Glutamatergic neuron (in vitro differentiated cells): ENCODE measurements around the gene MOCS2. TPM values are rescaled to one million over a fixed set of nuclear protein-coding genes. Genes with fewer than 3 reads are reported as not detected.
"Not testable (repeated sequence)": the region's sequence is repeated elsewhere in the genome, so short reads cannot be mapped to it uniquely, and the experiment has no call there.

Experiments
- DNase-seq: peaks from one replicate; pipeline ENCODE4 v3.0.0; 2022
- H3K27ac Mint-ChIP-seq: one replicate; pipeline ENCODE4 v1.8.0; 2020; ENCODE audit warnings: mild to moderate bottlenecking, mixed read lengths, inconsistent platforms; ENCODE audit not compliant: unreplicated experiment
- H3K27me3 Mint-ChIP-seq: one replicate; pipeline ENCODE4 v1.8.0; 2020; ENCODE audit warnings: mild to moderate bottlenecking, moderate library complexity, mixed read lengths, inconsistent platforms; ENCODE audit not compliant: unreplicated experiment
- H3K36me3 Mint-ChIP-seq: one replicate; pipeline ENCODE4 v1.8.0; 2020; ENCODE audit warnings: mild to moderate bottlenecking, mixed read lengths, inconsistent platforms; ENCODE audit not compliant: unreplicated experiment
- H3K4me1 Mint-ChIP-seq: one replicate; pipeline ENCODE4 v1.8.0; 2020; ENCODE audit warnings: mild to moderate bottlenecking, low read depth, mixed read lengths, inconsistent platforms; ENCODE audit not compliant: unreplicated experiment
- H3K4me3 Mint-ChIP-seq: one replicate; pipeline ENCODE4 v1.8.0; 2020; ENCODE audit warnings: mild to moderate bottlenecking, mixed read lengths, inconsistent platforms; ENCODE audit not compliant: unreplicated experiment
- H3K9me3 Mint-ChIP-seq: one replicate; pipeline ENCODE4 v1.8.0; 2020; ENCODE audit warnings: mild to moderate bottlenecking, moderate library complexity, mixed read lengths, inconsistent platforms; ENCODE audit not compliant: unreplicated experiment
- total RNA-seq: library from RNA; stranded (reverse); fragmentation: NEBNext Ultra II Directional; extraction: Animal tissue kit (Norgen Biotek cat#: 25700); gene quantifications from one replicate; pipeline ENCODE4 v1.2.1, GENCODE V29; 2021; ENCODE audit not compliant: unreplicated experiment
- TF ChIP-seq, protein P1 (sequence below): fragments of 200-600 bp; sonication (generic); IDR thresholded peaks from one replicate; pipeline ENCODE4 v1.5.0; 2021; ENCODE audit not compliant: partially characterized antibody, unreplicated experiment

MOCS2 gene
- total RNA-seq, 1 donor from 2014 or later, result 19.2 TPM

GRCh38 chr5:53118879-53119278 lies 9.3 kb upstream of the MOCS2 start:
- TF ChIP-seq, protein P1, sequence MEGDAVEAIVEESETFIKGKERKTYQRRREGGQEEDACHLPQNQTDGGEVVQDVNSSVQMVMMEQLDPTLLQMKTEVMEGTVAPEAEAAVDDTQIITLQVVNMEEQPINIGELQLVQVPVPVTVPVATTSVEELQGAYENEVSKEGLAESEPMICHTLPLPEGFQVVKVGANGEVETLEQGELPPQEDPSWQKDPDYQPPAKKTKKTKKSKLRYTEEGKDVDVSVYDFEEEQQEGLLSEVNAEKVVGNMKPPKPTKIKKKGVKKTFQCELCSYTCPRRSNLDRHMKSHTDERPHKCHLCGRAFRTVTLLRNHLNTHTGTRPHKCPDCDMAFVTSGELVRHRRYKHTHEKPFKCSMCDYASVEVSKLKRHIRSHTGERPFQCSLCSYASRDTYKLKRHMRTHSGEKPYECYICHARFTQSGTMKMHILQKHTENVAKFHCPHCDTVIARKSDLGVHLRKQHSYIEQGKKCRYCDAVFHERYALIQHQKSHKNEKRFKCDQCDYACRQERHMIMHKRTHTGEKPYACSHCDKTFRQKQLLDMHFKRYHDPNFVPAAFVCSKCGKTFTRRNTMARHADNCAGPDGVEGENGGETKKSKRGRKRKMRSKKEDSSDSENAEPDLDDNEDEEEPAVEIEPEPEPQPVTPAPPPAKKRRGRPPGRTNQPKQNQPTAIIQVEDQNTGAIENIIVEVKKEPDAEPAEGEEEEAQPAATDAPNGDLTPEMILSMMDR, result no peak
- Mint-ChIP-seq H3K4me1 (no peaks in the 10 kb centered on the region), H3K36me3 (no peaks in the 10 kb centered on the region), H3K4me3 (no peak overlapping the region), H3K27ac (no peak overlapping the region), H3K27me3 (no peaks in the 10 kb centered on the region), H3K9me3 (peaks cover 2% of the 10 kb centered on the region)
- no peak for DNase-seq

- no peak overlapping the region for H3K4me3 Mint-ChIP-seq
- no peaks in the 10 kb centered on the region for H3K36me3 Mint-ChIP-seq
- no peak for DNase-seq
- peaks cover 2% of the 10 kb centered on the region for H3K9me3 Mint-ChIP-seq
- H3K27ac Mint-ChIP-seq, result no peak overlapping the region
- H3K4me1 Mint-ChIP-seq, result no peaks in the 10 kb centered on the region
- TF ChIP-seq, protein P1, result no peak
- no peaks in the 10 kb centered on the region for H3K27me3 Mint-ChIP-seq
Observed at GRCh38 chr5:53116597-53116996, 7.0 kb upstream of the MOCS2 start.

GRCh38 chr5:53114988-53115387 lies 5.4 kb upstream of the MOCS2 start:
- H3K4me3 Mint-ChIP-seq, result no peak overlapping the region
- H3K27ac Mint-ChIP-seq, result no peak overlapping the region
- H3K9me3 Mint-ChIP-seq, result peaks cover 2% of the 10 kb centered on the region
- DNase-seq, result no peak
- H3K27me3 Mint-ChIP-seq, result no peaks in the 10 kb centered on the region
- peaks cover 1% of the 10 kb centered on the region for H3K4me1 Mint-ChIP-seq
- TF ChIP-seq, protein P1, result peak; percentile 37
- no peaks in the 10 kb centered on the region for H3K36me3 Mint-ChIP-seq

- DNase-seq, result no peak
- Mint-ChIP-seq H3K27me3 (no peaks in the 10 kb centered on the region), H3K27ac (no peak overlapping the region), H3K4me3 (no peak overlapping the region), H3K4me1 (peaks cover 4% of the 10 kb centered on the region), H3K9me3 (peaks cover 2% of the 10 kb centered on the region), H3K36me3 (no peaks in the 10 kb centered on the region)
- TF ChIP-seq, protein P1, result no peak
Observed at GRCh38 chr5:53113947-53114346, 4.4 kb upstream of the MOCS2 start.

- H3K27ac Mint-ChIP-seq, result no peak overlapping the region
Observed at GRCh38 chr5:53112909-53113308, 3.4 kb upstream of the MOCS2 start.

DNA sequence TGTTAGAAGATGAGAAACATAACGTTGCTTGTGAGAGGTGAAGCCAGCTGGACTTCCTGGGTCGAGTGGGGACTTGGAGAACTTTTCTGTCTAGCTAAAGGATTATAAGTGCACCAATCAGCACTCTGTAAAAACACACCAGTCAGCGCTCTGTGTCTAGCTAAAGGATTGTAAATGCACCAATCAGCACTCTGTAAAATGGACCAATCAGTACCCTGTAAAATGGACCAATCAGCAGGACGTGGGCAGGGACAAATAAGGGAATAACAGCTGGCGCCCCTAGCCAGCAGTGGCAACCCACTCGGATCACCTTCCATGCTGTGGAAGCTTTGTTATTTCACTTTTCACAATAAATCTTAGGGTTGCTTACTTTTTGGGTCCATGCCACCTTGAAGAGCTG lies 2.8 kb upstream of the MOCS2 start:
- H3K36me3 Mint-ChIP-seq, H3K4me1 Mint-ChIP-seq, H3K4me3 Mint-ChIP-seq, H3K27me3 Mint-ChIP-seq, H3K9me3 Mint-ChIP-seq, DNase-seq, H3K27ac Mint-ChIP-seq: not testable (repeated sequence)

More at GRCh38 chr5:53112909-53113308, 3.4 kb upstream of the MOCS2 start:
- Mint-ChIP-seq H3K4me1 (peaks cover 4% of the 10 kb centered on the region), H3K36me3 (no peaks in the 10 kb centered on the region), H3K4me3 (no peak overlapping the region), H3K27me3 (no peaks in the 10 kb centered on the region), H3K9me3 (no peaks in the 10 kb centered on the region)
- TF ChIP-seq, protein P1, result no peak
- DNase-seq, result no peak
